Measurements from ENCODE around the gene ERBIN. TPM values are rescaled to one million over a fixed set of nuclear protein-coding genes. Genes with fewer than 3 reads are reported as not detected.
A peak's percentile ranks its signal among the peaks of the same experiment; 100 is the strongest.

The ERBIN gene
- total and polyA plus RNA-seq, 2 of the 13 experiments (the other 11 are each of a cell fraction or from before 2014, with no cell fraction given): 14.4 to 41.7 TPM

DNA sequence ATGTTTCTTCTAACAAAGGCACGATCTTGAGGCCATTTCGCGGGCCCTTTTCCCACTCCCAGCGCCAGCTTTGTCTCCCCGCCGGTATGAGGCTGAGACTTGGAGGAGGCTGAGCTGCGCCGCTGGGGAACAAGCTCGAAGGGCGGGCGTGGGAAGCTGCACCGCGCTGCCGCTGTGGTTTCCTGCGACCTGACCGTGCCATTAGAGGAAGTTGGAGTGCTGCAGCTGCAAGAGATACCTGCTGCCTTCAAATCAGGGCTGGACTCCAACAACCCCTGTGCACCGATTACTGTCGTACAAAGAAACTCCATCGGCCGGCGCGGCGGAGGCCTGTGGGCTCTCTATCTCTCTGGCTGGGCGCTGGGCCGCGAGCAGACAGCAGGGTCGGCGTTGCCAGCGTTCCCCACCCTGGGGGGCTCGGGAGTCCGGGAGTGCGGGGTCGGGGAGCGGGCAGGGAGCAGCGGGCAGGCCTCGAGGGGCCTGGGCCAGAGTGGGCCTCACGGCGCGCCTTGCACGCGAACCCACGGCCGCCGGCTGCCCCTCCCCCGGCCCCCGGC, 1.3 kb upstream of the ERBIN start (continued):
- TF ChIP-seq, protein P1, sequence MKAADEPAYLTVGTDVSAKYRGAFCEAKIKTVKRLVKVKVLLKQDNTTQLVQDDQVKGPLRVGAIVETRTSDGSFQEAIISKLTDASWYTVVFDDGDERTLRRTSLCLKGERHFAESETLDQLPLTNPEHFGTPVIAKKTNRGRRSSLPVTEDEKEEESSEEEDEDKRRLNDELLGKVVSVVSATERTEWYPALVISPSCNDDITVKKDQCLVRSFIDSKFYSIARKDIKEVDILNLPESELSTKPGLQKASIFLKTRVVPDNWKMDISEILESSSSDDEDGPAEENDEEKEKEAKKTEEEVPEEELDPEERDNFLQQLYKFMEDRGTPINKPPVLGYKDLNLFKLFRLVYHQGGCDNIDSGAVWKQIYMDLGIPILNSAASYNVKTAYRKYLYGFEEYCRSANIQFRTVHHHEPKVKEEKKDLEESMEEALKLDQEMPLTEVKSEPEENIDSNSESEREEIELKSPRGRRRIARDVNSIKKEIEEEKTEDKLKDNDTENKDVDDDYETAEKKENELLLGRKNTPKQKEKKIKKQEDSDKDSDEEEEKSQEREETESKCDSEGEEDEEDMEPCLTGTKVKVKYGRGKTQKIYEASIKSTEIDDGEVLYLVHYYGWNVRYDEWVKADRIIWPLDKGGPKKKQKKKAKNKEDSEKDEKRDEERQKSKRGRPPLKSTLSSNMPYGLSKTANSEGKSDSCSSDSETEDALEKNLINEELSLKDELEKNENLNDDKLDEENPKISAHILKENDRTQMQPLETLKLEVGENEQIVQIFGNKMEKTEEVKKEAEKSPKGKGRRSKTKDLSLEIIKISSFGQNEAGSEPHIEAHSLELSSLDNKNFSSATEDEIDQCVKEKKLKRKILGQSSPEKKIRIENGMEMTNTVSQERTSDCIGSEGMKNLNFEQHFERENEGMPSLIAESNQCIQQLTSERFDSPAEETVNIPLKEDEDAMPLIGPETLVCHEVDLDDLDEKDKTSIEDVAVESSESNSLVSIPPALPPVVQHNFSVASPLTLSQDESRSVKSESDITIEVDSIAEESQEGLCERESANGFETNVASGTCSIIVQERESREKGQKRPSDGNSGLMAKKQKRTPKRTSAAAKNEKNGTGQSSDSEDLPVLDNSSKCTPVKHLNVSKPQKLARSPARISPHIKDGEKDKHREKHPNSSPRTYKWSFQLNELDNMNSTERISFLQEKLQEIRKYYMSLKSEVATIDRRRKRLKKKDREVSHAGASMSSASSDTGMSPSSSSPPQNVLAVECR (CRISPR knock-in tag; IDR thresholded peaks at IDR 0.05; ENCODE audit: borderline replicate concordance): no peak; the same call in none of the 2 replicates
- no peak for TF ChIP-seq TBX2 (CRISPR knock-in tag; IDR thresholded peaks at IDR 0.05; ENCODE audit: borderline replicate concordance)
- TF ChIP-seq, protein P2, sequence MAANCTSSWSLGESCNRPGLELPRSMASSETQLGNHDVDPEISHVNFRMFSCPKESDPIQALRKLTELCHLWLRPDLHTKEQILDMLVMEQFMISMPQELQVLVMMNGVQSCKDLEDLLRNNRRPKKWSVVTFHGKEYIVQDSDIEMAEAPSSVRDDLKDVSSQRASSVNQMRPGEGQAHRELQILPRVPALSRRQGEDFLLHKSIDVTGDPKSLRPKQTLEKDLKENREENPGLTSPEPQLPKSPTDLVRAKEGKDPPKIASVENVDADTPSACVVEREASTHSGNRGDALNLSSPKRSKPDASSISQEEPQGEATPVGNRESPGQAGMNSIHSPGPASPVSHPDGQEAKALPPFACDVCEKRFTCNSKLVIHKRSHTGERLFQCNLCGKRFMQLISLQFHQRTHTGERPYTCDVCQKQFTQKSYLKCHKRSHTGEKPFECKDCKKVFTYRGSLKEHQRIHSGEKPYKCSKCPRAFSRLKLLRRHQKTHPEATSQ (CRISPR knock-in tag; IDR thresholded peaks at IDR 0.05; ENCODE audit: borderline replicate concordance): no peak; the same call in 1 of the 2 replicates
- TF ChIP-seq MLLT10 (CRISPR knock-in tag; IDR thresholded peaks at IDR 0.05): no peak
- no peak for TF ChIP-seq ZEB1 (IDR thresholded peaks at IDR 0.05; ENCODE audit: insufficient replicate concordance, low read depth)
- TF ChIP-seq ZSCAN20 (CRISPR knock-in tag; IDR thresholded peaks at IDR 0.05; ENCODE audit: borderline replicate concordance): no peak; the same call in 1 of the 2 replicates
- TF ChIP-seq ZSCAN9 (CRISPR knock-in tag; IDR thresholded peaks at IDR 0.05; ENCODE audit: borderline replicate concordance): 0 out of 2 replicates have a peak, but pooled peaks have one; percentile 28
- no peak for TF ChIP-seq SRF (IDR thresholded peaks at IDR 0.05; ENCODE audit: low read depth, low read length)
- TF ChIP-seq SATB2 (CRISPR knock-in tag; IDR thresholded peaks at IDR 0.05): 0 out of 2 replicates have a peak, but pooled peaks have one; percentile 36
- TF ChIP-seq, protein P3, sequence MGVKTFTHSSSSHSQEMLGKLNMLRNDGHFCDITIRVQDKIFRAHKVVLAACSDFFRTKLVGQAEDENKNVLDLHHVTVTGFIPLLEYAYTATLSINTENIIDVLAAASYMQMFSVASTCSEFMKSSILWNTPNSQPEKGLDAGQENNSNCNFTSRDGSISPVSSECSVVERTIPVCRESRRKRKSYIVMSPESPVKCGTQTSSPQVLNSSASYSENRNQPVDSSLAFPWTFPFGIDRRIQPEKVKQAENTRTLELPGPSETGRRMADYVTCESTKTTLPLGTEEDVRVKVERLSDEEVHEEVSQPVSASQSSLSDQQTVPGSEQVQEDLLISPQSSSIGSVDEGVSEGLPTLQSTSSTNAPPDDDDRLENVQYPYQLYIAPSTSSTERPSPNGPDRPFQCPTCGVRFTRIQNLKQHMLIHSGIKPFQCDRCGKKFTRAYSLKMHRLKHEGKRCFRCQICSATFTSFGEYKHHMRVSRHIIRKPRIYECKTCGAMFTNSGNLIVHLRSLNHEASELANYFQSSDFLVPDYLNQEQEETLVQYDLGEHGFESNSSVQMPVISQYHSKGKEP (CRISPR knock-in tag; IDR thresholded peaks at IDR 0.05): no peak
- no peak for TF ChIP-seq KDM1A (CRISPR knock-in tag; IDR thresholded peaks at IDR 0.05)
- TF ChIP-seq, protein P4, sequence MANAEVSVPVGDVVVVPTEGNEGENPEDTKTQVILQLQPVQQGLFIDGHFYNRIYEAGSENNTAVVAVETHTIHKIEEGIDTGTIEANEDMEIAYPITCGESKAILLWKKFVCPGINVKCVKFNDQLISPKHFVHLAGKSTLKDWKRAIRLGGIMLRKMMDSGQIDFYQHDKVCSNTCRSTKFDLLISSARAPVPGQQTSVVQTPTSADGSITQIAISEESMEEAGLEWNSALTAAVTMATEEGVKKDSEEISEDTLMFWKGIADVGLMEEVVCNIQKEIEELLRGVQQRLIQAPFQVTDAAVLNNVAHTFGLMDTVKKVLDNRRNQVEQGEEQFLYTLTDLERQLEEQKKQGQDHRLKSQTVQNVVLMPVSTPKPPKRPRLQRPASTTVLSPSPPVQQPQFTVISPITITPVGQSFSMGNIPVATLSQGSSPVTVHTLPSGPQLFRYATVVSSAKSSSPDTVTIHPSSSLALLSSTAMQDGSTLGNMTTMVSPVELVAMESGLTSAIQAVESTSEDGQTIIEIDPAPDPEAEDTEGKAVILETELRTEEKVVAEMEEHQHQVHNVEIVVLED (CRISPR knock-in tag; IDR thresholded peaks at IDR 0.05; ENCODE audit: borderline replicate concordance): no peak
- no peak for TF ChIP-seq DNMT3B (CRISPR knock-in tag; conservative IDR thresholded peaks at IDR 0.05)
- peak; percentile 46; the same call in 1 of the 2 replicates for TF ChIP-seq ZNF891 (CRISPR knock-in tag; IDR thresholded peaks at IDR 0.05)
- TF ChIP-seq, protein P5, sequence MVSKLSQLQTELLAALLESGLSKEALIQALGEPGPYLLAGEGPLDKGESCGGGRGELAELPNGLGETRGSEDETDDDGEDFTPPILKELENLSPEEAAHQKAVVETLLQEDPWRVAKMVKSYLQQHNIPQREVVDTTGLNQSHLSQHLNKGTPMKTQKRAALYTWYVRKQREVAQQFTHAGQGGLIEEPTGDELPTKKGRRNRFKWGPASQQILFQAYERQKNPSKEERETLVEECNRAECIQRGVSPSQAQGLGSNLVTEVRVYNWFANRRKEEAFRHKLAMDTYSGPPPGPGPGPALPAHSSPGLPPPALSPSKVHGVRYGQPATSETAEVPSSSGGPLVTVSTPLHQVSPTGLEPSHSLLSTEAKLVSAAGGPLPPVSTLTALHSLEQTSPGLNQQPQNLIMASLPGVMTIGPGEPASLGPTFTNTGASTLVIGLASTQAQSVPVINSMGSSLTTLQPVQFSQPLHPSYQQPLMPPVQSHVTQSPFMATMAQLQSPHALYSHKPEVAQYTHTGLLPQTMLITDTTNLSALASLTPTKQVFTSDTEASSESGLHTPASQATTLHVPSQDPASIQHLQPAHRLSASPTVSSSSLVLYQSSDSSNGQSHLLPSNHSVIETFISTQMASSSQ (IDR thresholded peaks at IDR 0.05; ENCODE audit: low read depth): no peak
- TF ChIP-seq, protein P5 (CRISPR knock-in tag; IDR thresholded peaks at IDR 0.05; ENCODE audit: borderline replicate concordance): no peak

Data from HepG2 (cell line).